ENCODE results near the gene FMO5. TPM values are rescaled to one million over a fixed set of nuclear protein-coding genes. Genes with fewer than 3 reads are reported as not detected.
A peak's percentile ranks its signal among the peaks of the same experiment; 100 is the strongest.
"Not testable (repeated sequence)": the region's sequence is repeated elsewhere in the genome, so short reads cannot be mapped to it uniquely, and the experiment has no call there.

The FMO5 gene
- total RNA-seq, 2 donors from 2014 or later = not detected

- Mint-ChIP-seq H3K36me3 (peaks cover 8% of the 10 kb centered on the region), H3K27me3 (no peaks in the 10 kb centered on the region), H3K4me1 (ENCODE audit: low read depth in 2 of 2) (peaks cover 3 to 5% of the 10 kb centered on the region in 2 donors), H3K27ac (no peak overlapping the region), H3K4me3 (no peak overlapping the region), H3K9me3 (no peaks in the 10 kb centered on the region)
- ATAC-seq (no peak), DNase-seq (ENCODE audit: low spot score) (no peak)
Measured at GRCh38 chr1:147207192-147207591, 17.9 kb downstream of the FMO5 start.

- ATAC-seq (no peak), DNase-seq (ENCODE audit: low spot score) (no peak)
- peaks cover 5 to 6% of the 10 kb centered on the region in 2 donors for H3K4me1 Mint-ChIP-seq (ENCODE audit: low read depth in 2 of 2)
- H3K27ac Mint-ChIP-seq = no peak overlapping the region
- no peaks in the 10 kb centered on the region for H3K9me3 Mint-ChIP-seq
- H3K4me3 Mint-ChIP-seq = no peak overlapping the region
- H3K36me3 Mint-ChIP-seq = peaks cover 8% of the 10 kb centered on the region
- H3K27me3 Mint-ChIP-seq = no peaks in the 10 kb centered on the region
Measured at GRCh38 chr1:147204080-147204479, 21.1 kb downstream of the FMO5 start.

GRCh38 chr1:147202576-147202975 lies 22.6 kb downstream of the FMO5 start:
- peaks cover 6 to 9% of the 10 kb centered on the region in 2 donors for H3K4me1 Mint-ChIP-seq (ENCODE audit: low read depth in 2 of 2)
- no peaks in the 10 kb centered on the region for H3K27me3 Mint-ChIP-seq
- no peak overlapping the region for H3K4me3 Mint-ChIP-seq
- H3K27ac Mint-ChIP-seq = no peak overlapping the region
- ATAC-seq (no peak), DNase-seq (ENCODE audit: low spot score) (no peak)
- peaks cover 8% of the 10 kb centered on the region for H3K36me3 Mint-ChIP-seq
- H3K9me3 Mint-ChIP-seq = no peaks in the 10 kb centered on the region

GRCh38 chr1:147201786-147202185 lies 23.4 kb downstream of the FMO5 start:
- no peak for DNase-seq (ENCODE audit: low spot score)
- no peak overlapping the region for H3K27ac Mint-ChIP-seq
- ATAC-seq = no peak
- no peak overlapping the region for H3K4me3 Mint-ChIP-seq
- H3K9me3 Mint-ChIP-seq = no peaks in the 10 kb centered on the region
- H3K4me1 Mint-ChIP-seq (ENCODE audit: low read depth in 2 of 2) = peaks cover 12 to 15% of the 10 kb centered on the region in 2 donors
- no peaks in the 10 kb centered on the region for H3K27me3 Mint-ChIP-seq
- H3K36me3 Mint-ChIP-seq = peaks cover 8% of the 10 kb centered on the region

- Mint-ChIP-seq H3K36me3 (peaks cover 8% of the 10 kb centered on the region), H3K4me1 (ENCODE audit: low read depth in 2 of 2) (peaks cover 14 to 17% of the 10 kb centered on the region in 2 donors), H3K27me3 (no peaks in the 10 kb centered on the region), H3K27ac (no peak overlapping the region), H3K4me3 (no peak overlapping the region), H3K9me3 (no peaks in the 10 kb centered on the region)
- no peak for DNase-seq (ENCODE audit: low spot score)
- no peak for ATAC-seq
Measured at GRCh38 chr1:147201276-147201675, 23.9 kb downstream of the FMO5 start.

GRCh38 chr1:147197324-147197723 lies 27.8 kb downstream of the FMO5 start:
- H3K36me3 Mint-ChIP-seq; DNase-seq (ENCODE audit: low spot score); H3K4me3 Mint-ChIP-seq; H3K9me3 Mint-ChIP-seq; H3K27ac Mint-ChIP-seq; H3K27me3 Mint-ChIP-seq; ATAC-seq: not testable (repeated sequence)
- peaks cover 10 to 14% of the 10 kb centered on the region in 2 donors for H3K4me1 Mint-ChIP-seq (ENCODE audit: low read depth in 2 of 2)

- Mint-ChIP-seq H3K27ac (no peak overlapping the region), H3K36me3 (no peaks in the 10 kb centered on the region), H3K4me3 (no peak overlapping the region)
Measured at GRCh38 chr1:147189514-147189913, 35.6 kb downstream of the FMO5 start.

GRCh38 chr1:147185432-147185831 lies 39.7 kb downstream of the FMO5 start:
- Mint-ChIP-seq H3K4me3 (no peak overlapping the region), H3K27ac (no peak overlapping the region), H3K4me1 (ENCODE audit: low read depth in 2 of 2) (no peaks in the 10 kb centered on the region), H3K9me3 (no peaks in the 10 kb centered on the region), H3K27me3 (no peaks in the 10 kb centered on the region), H3K36me3 (no peaks in the 10 kb centered on the region)
- no peak for DNase-seq (ENCODE audit: low spot score)
- ATAC-seq = no peak

More at GRCh38 chr1:147189514-147189913, 35.6 kb downstream of the FMO5 start:
- ATAC-seq (no peak), DNase-seq (ENCODE audit: low spot score) (no peak)
- Mint-ChIP-seq H3K4me1 (ENCODE audit: low read depth in 2 of 2) (no peaks in the 10 kb centered on the region), H3K9me3 (peaks cover 4% of the 10 kb centered on the region), H3K27me3 (no peaks in the 10 kb centered on the region)

- Mint-ChIP-seq H3K36me3 (peaks cover 14% of the 10 kb centered on the region), H3K27ac (no peak overlapping the region), H3K9me3 (no peaks in the 10 kb centered on the region), H3K4me1 (ENCODE audit: low read depth in 2 of 2) (peaks cover 12 to 15% of the 10 kb centered on the region in 2 donors), H3K27me3 (no peaks in the 10 kb centered on the region), H3K4me3 (peak overlapping the region; percentile 30)
- ATAC-seq = peak in 1 of 2 donors; percentile 48
- DNase-seq (ENCODE audit: low spot score) = no peak
Measured at GRCh38 chr1:147177611-147178380, 47.3 kb downstream of the FMO5 start.

- peak; percentile 94 for DNase-seq (ENCODE audit: low spot score)
- Mint-ChIP-seq H3K4me3 (peak within 1 kb of the TSS; percentile 99), H3K4me1 (ENCODE audit: low read depth in 2 of 2) (peaks cover 24 to 35% of the 10 kb centered on the region in 2 donors), H3K27me3 (no peaks in the 10 kb centered on the region), H3K9me3 (no peaks in the 10 kb centered on the region), H3K36me3 (peaks cover 12% of the 10 kb centered on the region), H3K27ac (peak within 1 kb of the TSS; percentile 99 to 100)
- ATAC-seq = peak; percentile 94 to 95
Measured at GRCh38 chr1:147172168-147173016, 52.7 kb downstream of the FMO5 start, which contains the start of gene PRKAB2. TSS of gene PRKAB2 (minus strand) at chr1:147172470. CDS start at chr1:147172144, 326 bp downstream.

GRCh38 chr1:147171399-147172167 lies 53.6 kb downstream of the FMO5 start:
- no peaks in the 10 kb centered on the region for H3K9me3 Mint-ChIP-seq
- no peak for ATAC-seq
- DNase-seq (ENCODE audit: low spot score) = no peak
- peak overlapping the region; percentile 99 for H3K4me3 Mint-ChIP-seq
- peak overlapping the region; percentile 85 to 99 for H3K27ac Mint-ChIP-seq
- peaks cover 24 to 35% of the 10 kb centered on the region in 2 donors for H3K4me1 Mint-ChIP-seq (ENCODE audit: low read depth in 2 of 2)
- H3K27me3 Mint-ChIP-seq = no peaks in the 10 kb centered on the region
- peaks cover 17% of the 10 kb centered on the region for H3K36me3 Mint-ChIP-seq

- DNase-seq (ENCODE audit: low spot score) (no peak), ATAC-seq (no peak)
- peaks cover 20% of the 10 kb centered on the region for H3K36me3 Mint-ChIP-seq
- H3K27ac Mint-ChIP-seq = peak overlapping the region in 1 of 2 donors; percentile 85
- peaks cover 24 to 35% of the 10 kb centered on the region in 2 donors for H3K4me1 Mint-ChIP-seq (ENCODE audit: low read depth in 2 of 2)
- H3K9me3 Mint-ChIP-seq = no peaks in the 10 kb centered on the region
- no peaks in the 10 kb centered on the region for H3K27me3 Mint-ChIP-seq
- peak overlapping the region; percentile 47 for H3K4me3 Mint-ChIP-seq
Measured at GRCh38 chr1:147169840-147170674, 55.1 kb downstream of the FMO5 start.

- ATAC-seq (no peak), DNase-seq (ENCODE audit: low spot score) (no peak)
- Mint-ChIP-seq H3K27ac (no peak overlapping the region), H3K9me3 (no peaks in the 10 kb centered on the region), H3K36me3 (peaks cover 18% of the 10 kb centered on the region), H3K4me3 (no peak overlapping the region), H3K4me1 (ENCODE audit: low read depth in 2 of 2) (peaks cover 22 to 31% of the 10 kb centered on the region in 2 donors), H3K27me3 (no peaks in the 10 kb centered on the region)
Measured at GRCh38 chr1:147169171-147169570, 56.0 kb downstream of the FMO5 start.

All from natural killer cell treated with Interleukin-12 subunit alpha and Interleukin-12 subunit beta and Interleukin-15 and Interleukin-18, amount 100 ng/mL, for 72 hours (primary cell).